ENCODE data around the gene SEC22A. TPM values are rescaled to one million over a fixed set of nuclear protein-coding genes. Genes with fewer than 3 reads are reported as not detected.

SEC22A gene
- total and polyA plus RNA-seq, 7 donors, result 5.8 to 47.2 (median 17.8) TPM

- no peak overlapping the region for H3K27ac ChIP-seq
- peaks cover 41 to 91% (median 55%) of the 10 kb centered on the region in 4 donors for H3K36me3 ChIP-seq
- H3K4me1 ChIP-seq, result no peaks in the 10 kb centered on the region
- WGBS, 2 donors, result 84 to 87% methylated on average over 14 of the region's 14 CpGs
- intact Hi-C loops (cut with DNase I), result no loop called here
- no peaks in the 10 kb centered on the region for H3K27me3 ChIP-seq
- no peak for TF ChIP-seq POLR2AphosphoS5 (IDR thresholded peaks at IDR 0.05)
- no peak for TF ChIP-seq EP300 (IDR thresholded peaks at IDR 0.05)
- TF ChIP-seq POLR2A (IDR thresholded peaks at IDR 0.05), result no peak
- TF ChIP-seq CTCF (IDR thresholded peaks at IDR 0.05), result no peak
- H3K9me3 ChIP-seq, result no peaks in the 10 kb centered on the region
- H3K4me3 ChIP-seq, result no peak overlapping the region
- no peak for DNase-seq
These were observed 101.2 kb downstream of the SEC22A start for GRCh38 chr3:123302961-123303360.

DNA sequence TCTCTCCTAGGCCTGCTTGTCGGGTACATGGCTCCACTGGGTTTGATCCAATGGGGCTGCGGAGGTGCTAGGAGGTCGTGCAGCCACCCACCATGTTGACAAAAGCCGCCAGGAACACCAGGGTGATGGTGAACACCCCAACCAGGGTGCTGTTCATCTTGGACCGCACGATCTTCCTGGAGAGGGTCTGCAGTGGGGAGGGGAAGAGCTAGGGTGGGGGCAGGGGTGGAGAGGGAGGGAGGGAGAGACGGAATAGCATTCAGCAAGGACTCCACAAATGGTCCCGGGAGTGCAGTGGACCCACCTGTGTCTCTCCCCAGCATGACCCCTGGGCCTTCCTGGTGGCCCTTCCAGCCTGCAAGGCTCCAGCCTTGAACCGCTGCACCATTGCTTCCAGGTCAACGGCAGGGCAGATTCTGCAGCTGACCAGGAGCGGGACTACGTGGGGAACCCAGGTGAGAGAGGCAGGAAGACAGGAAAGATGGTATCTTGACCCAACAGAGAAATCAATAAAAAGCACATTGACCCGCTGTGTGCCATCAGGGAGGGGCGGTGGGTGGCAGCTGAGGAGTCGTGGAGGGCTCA lies 102.3 kb downstream of the SEC22A start:
- H3K4me1 ChIP-seq, result no peaks in the 10 kb centered on the region
- no peak overlapping the region for H3K4me3 ChIP-seq
- no peak for TF ChIP-seq POLR2A (IDR thresholded peaks at IDR 0.05)
- H3K36me3 ChIP-seq, result peaks cover 41 to 84% (median 57%) of the 10 kb centered on the region in 4 donors
- DNase-seq, result no peak
- no peaks in the 10 kb centered on the region for H3K27me3 ChIP-seq
- no peak overlapping the region for H3K27ac ChIP-seq
- no peaks in the 10 kb centered on the region for H3K9me3 ChIP-seq
- 91 to 92% methylated on average over 15 of the region's 15 CpGs for WGBS, 2 donors
- intact Hi-C loops (cut with DNase I), result no loop called here

DNA sequence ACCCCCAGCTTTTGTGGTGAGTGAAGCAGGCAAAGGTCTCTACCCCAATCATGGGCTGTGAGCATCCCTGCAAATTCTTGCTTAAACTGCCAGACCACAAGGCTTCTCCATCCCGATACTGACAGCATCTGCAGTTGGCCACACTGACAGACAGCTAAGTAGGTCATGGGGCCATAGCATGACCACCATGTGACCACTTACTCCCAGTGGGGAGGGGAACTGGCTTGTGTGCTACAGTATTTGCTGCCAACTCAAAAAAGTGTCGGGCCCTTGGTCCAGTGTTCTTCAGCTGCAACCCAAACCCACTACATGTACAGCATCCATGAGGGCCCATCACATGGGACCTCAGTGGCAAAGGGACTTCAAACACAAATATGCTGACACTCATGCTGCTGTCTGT lies 103.4 kb downstream of the SEC22A start:
- DNase-seq, result no peak
- H3K4me3 ChIP-seq, result no peak overlapping the region
- no peaks in the 10 kb centered on the region for H3K9me3 ChIP-seq
- no peaks in the 10 kb centered on the region for H3K27me3 ChIP-seq
- 86 to 87% methylated on average over 2 of the region's 2 CpGs for WGBS, 2 donors
- H3K27ac ChIP-seq, result no peak overlapping the region
- H3K36me3 ChIP-seq, result peaks cover 31 to 83% (median 51%) of the 10 kb centered on the region in 4 donors
- no peak for TF ChIP-seq POLR2AphosphoS5 (IDR thresholded peaks at IDR 0.05)
- no peak for TF ChIP-seq POLR2A (IDR thresholded peaks at IDR 0.05)
- TF ChIP-seq EP300 (IDR thresholded peaks at IDR 0.05), result no peak
- TF ChIP-seq CTCF (IDR thresholded peaks at IDR 0.05), result no peak
- H3K4me1 ChIP-seq, result no peaks in the 10 kb centered on the region
- intact Hi-C loops (cut with DNase I), result no loop called here

DNA sequence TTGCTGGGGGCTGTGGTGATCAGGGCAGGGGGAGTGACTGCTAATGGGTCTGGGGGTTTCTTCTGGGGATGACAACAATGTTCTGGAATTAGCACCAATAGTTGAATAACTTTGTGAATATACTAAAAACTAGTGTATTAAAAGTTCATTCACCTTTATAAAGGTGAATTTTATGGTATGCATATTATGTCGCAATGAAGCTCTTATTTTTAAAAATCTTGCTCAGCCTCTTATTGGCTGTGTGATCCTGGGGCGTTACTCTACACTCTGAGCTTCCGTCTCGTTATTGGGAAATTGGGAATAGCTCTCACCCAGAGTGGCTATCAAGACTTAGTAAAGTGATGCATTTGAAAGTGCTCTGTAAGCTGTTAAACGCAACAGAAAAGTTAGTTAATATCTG lies 105.3 kb downstream of the SEC22A start:
- H3K36me3 ChIP-seq, result peaks cover 23 to 80% (median 36%) of the 10 kb centered on the region in 4 donors

GRCh38 chr3:123310186-123310585 lies 108.4 kb downstream of the SEC22A start:
- WGBS, 2 donors, result 93 to 96% methylated on average over 8 of the region's 8 CpGs
- intact Hi-C loops (cut with DNase I), result no loop called here
- Histone ChIP-seq H3K9me3 (no peaks in the 10 kb centered on the region), H3K27me3 (no peaks in the 10 kb centered on the region), H3K4me1 (peaks cover 0 to 17% (median 16%) of the 10 kb centered on the region in 4 donors), H3K4me3 (no peak overlapping the region), H3K36me3 (peaks cover 0 to 70% (median 15%) of the 10 kb centered on the region in 4 donors), H3K27ac (no peak overlapping the region)
- DNase-seq, result no peak
- TF ChIP-seq EP300 (IDR thresholded peaks at IDR 0.05) (no peak), POLR2A (IDR thresholded peaks at IDR 0.05) (no peak), POLR2AphosphoS5 (IDR thresholded peaks at IDR 0.05) (no peak), CTCF (IDR thresholded peaks at IDR 0.05) (no peak)

More for the DNA sequence above, 105.3 kb downstream of the SEC22A start:
- H3K27me3 ChIP-seq, result no peaks in the 10 kb centered on the region
- no peak overlapping the region for H3K27ac ChIP-seq
- DNase-seq, result no peak
- H3K4me1 ChIP-seq, result peaks cover 0 to 3% (median under 1%) of the 10 kb centered on the region in 4 donors
- no peak overlapping the region for H3K4me3 ChIP-seq
- TF ChIP-seq POLR2A (IDR thresholded peaks at IDR 0.05) (no peak), POLR2AphosphoS5 (IDR thresholded peaks at IDR 0.05) (no peak), EP300 (IDR thresholded peaks at IDR 0.05) (no peak), CTCF (IDR thresholded peaks at IDR 0.05) (no peak)
- 87 to 92% methylated on average over 5 of the region's 5 CpGs for WGBS, 2 donors
- no peaks in the 10 kb centered on the region for H3K9me3 ChIP-seq
- intact Hi-C loops (cut with DNase I), result no loop called here
